T-cell (primary cell): Measurements from ENCODE around the gene SHOC2. TPM values are rescaled to one million over a fixed set of nuclear protein-coding genes. Genes with fewer than 3 reads are reported as not detected.
A peak's percentile ranks its signal among the peaks of the same experiment; 100 is the strongest.

Experiments
- ATAC-seq, 4 experiments: fragments of 200-7000 bp in 3 of 4; fragments of 150-1000 bp in 1 of 4; cut with Tn5 transposase; replicated peaks in 1 of 4; 1 replicate in 3 of 4; 2 replicates in 1 of 4; pipeline ENCODE4 v1.10.0; 2021; ENCODE audit warnings: moderate library complexity in 3 of 4, mild to moderate bottlenecking in 2 of 4, moderate number of reproducible peaks in 1 of 4
- CTCF ChIA-PET, 2 donors: fragments of 300-600 bp; sonication (Branson Sonifier 250); formaldehyde crosslinking; loops; one replicate each; lab custom pipeline; 2022; ENCODE audit warnings: antibody characterized with exemption in 2 of 2; lab: Charles Lee
- POLR2A ChIA-PET, 2 donors: fragments of 300-600 bp; sonication (Branson Sonifier 250); formaldehyde crosslinking; loops; one replicate each; lab custom pipeline; 2022; ENCODE audit warnings: antibody characterized with exemption in 2 of 2; lab: Charles Lee
- DNase-seq, 35 experiments: peaks; one replicate each; pipeline versions ENCODE4 v3.0.0 to v3.0.0-alpha.2; 2013 to 2023
- H3K27ac ChIP-seq: one replicate; pipeline ENCODE4 v1.5.1; 2013; ENCODE audit warnings: low read length
- H3K27me3 ChIP-seq, 2 experiments: replicated peaks in 1 of 2; 1 replicate in 1 of 2; 2 replicates in 1 of 2; pipeline versions ENCODE4 v1.6.1 to v1.7.0; 2013; ENCODE audit warnings: low read length in 1 of 2, mixed read lengths in 1 of 2; ENCODE audit not compliant: control insufficient read depth in 2 of 2, insufficient read depth in 2 of 2; ENCODE audit errors: extremely low read depth in 1 of 2
- H3K36me3 ChIP-seq, 2 donors: 1 replicate in 1 of 2; 2 replicates in 1 of 2; pipeline versions ENCODE4 v1.6.1 to v1.7.0; 2013; ENCODE audit warnings: low read length in 1 of 2; ENCODE audit not compliant: control insufficient read depth in 2 of 2, insufficient read depth in 1 of 2; ENCODE audit errors: extremely low read depth in 1 of 2
- H3K4me1 ChIP-seq, 2 experiments: 1 replicate in 1 of 2; 2 replicates in 1 of 2; pipeline versions ENCODE4 v1.6.1 to v1.7.0; 2013; ENCODE audit warnings: low read length in 2 of 2, mixed read lengths in 1 of 2; ENCODE audit not compliant: insufficient read depth in 2 of 2, control insufficient read depth in 1 of 2; ENCODE audit errors: extremely low read depth in 1 of 2
- H3K4me3 ChIP-seq, 2 donors: 1 replicate in 1 of 2; 2 replicates in 1 of 2; pipeline versions ENCODE4 v1.5.1 to v1.7.0; 2013; ENCODE audit warnings: mild to moderate bottlenecking in 2 of 2, low read length in 1 of 2, moderate library complexity in 1 of 2; ENCODE audit not compliant: control insufficient read depth in 1 of 2; ENCODE audit errors: extremely low read depth in 1 of 2
- H3K9me3 ChIP-seq: 2 replicates; pipeline ENCODE4 v1.7.0; 2013
- H3K27ac Mint-ChIP-seq, 2 donors: one replicate each; pipeline ENCODE4 v1.8.0; 2020 to 2021; ENCODE audit warnings: mild to moderate bottlenecking in 2 of 2, mixed read lengths in 2 of 2
- H3K27me3 Mint-ChIP-seq, 2 donors: one replicate each; pipeline ENCODE4 v1.8.0; 2021 to 2022; ENCODE audit warnings: mixed read lengths in 2 of 2
- H3K36me3 Mint-ChIP-seq: one replicate; pipeline ENCODE4 v1.8.0; 2021; ENCODE audit warnings: mixed read lengths
- H3K4me1 Mint-ChIP-seq, 3 donors: one replicate each; pipeline ENCODE4 v1.8.0; 2020 to 2022; ENCODE audit warnings: mixed read lengths in 3 of 3, mild to moderate bottlenecking in 1 of 3
- H3K4me3 Mint-ChIP-seq, 3 donors: one replicate each; pipeline ENCODE4 v1.8.0; 2020 to 2022; ENCODE audit warnings: mild to moderate bottlenecking in 3 of 3, mixed read lengths in 3 of 3, moderate library complexity in 3 of 3
- H3K9me3 Mint-ChIP-seq, 3 donors: one replicate each; pipeline ENCODE4 v1.8.0; 2020 to 2022; ENCODE audit warnings: mixed read lengths in 3 of 3
- WGBS: methylation state at CpG from one replicate; pipeline ENCODE4 v1.1.5; 2013; ENCODE audit warnings: missing lambda C conversion rate; ENCODE audit not compliant: insufficient coverage; 5-methylcytosine and 5-hydroxymethylcytosine counted together
- total RNA-seq, 35 experiments: library from RNA in 6 of 35; stranded (reverse) in 6 of 35; fragments of 120-200 nt in 1 of 35; gene quantifications; one replicate each; pipeline versions ENCODE4 v1.2.1 to v1.2.4 and lab custom pipeline; 2013 to 2026

SHOC2 gene
- total RNA-seq, 5 donors from 2014 or later (not counting 1 experiment from before 2014, with no cell fraction given), result 53.3 to 65.1 (median 54.0) TPM

GRCh38 chr10:110901954-110902819 is 17.2 kb upstream of the SHOC2 start:
- no peak overlapping the region for H3K27ac ChIP-seq
- no peaks in the 10 kb centered on the region for H3K9me3 ChIP-seq
- no peaks in the 10 kb centered on the region for H3K27me3 ChIP-seq
- H3K36me3 Mint-ChIP-seq, result peaks cover 36% of the 10 kb centered on the region
- ChIA-PET CTCF (interaction anchor here (0.5 to 1.6 kb wide), 4 partner anchors 10 to 98 kb away, joined by 3 to 11 read pairs (median 5); no protein-coding TSS in a partner anchor), POLR2A (interaction anchor here (0.7 to 1.4 kb wide), 6 partner anchors 9 to 834 kb away, joined by 3 to 6 read pairs (median 4); no protein-coding TSS in a partner anchor)
- 100% methylated on average over 1 of the region's 7 CpGs for whole genome bisulfite sequencing
- H3K9me3 Mint-ChIP-seq, result no peaks in the 10 kb centered on the region
- H3K36me3 ChIP-seq, result peaks cover 2 to 45% of the 10 kb centered on the region in 2 donors
- H3K4me3 Mint-ChIP-seq, result no peak overlapping the region
- peaks cover 24 to 44% (median 29%) of the 10 kb centered on the region in 3 donors for H3K4me1 Mint-ChIP-seq
- peak overlapping the region; percentile 59 to 83 for H3K27ac Mint-ChIP-seq
- ATAC-seq (peak in 2 of 4 experiments; percentile 18 to 35), DNase-seq (no peak)
- no peaks in the 10 kb centered on the region for H3K4me1 ChIP-seq
- H3K27me3 Mint-ChIP-seq, result no peaks in the 10 kb centered on the region
- no peak overlapping the region for H3K4me3 ChIP-seq

GRCh38 chr10:110903280-110904278 is 15.8 kb upstream of the SHOC2 start:
- H3K4me3 Mint-ChIP-seq, result no peak overlapping the region
- H3K4me1 Mint-ChIP-seq, result peaks cover 27 to 46% (median 33%) of the 10 kb centered on the region in 3 donors
- no peaks in the 10 kb centered on the region for H3K4me1 ChIP-seq
- DNase-seq (no peak), ATAC-seq (peak in 3 of 4 experiments; percentile 12 to 33 (median 25))
- H3K9me3 Mint-ChIP-seq, result no peaks in the 10 kb centered on the region
- H3K27ac Mint-ChIP-seq, result peak overlapping the region; percentile 59 to 83
- no peak overlapping the region for H3K4me3 ChIP-seq
- H3K27ac ChIP-seq, result no peak overlapping the region
- WGBS, result no CpG with 5 or more reads among the region's 3 CpGs
- H3K9me3 ChIP-seq, result no peaks in the 10 kb centered on the region
- CTCF ChIA-PET, result interaction anchor here in 1 of 2 donors (1.0 kb wide), 1 partner anchor 10 kb away, joined by 3 read pairs; no protein-coding TSS in a partner anchor
- peaks cover 32% of the 10 kb centered on the region for H3K36me3 Mint-ChIP-seq
- no peaks in the 10 kb centered on the region for H3K27me3 ChIP-seq
- POLR2A ChIA-PET, result interaction anchor here in 1 of 2 donors (1.0 to 1.2 kb wide), 2 partner anchors 10 to 21 kb away, joined by 3 to 4 read pairs; no protein-coding TSS in a partner anchor
- no peaks in the 10 kb centered on the region for H3K27me3 Mint-ChIP-seq
- H3K36me3 ChIP-seq, result peaks cover 2 to 38% of the 10 kb centered on the region in 2 donors

- 100% methylated on average over 1 of the region's 4 CpGs for WGBS
- H3K9me3 ChIP-seq, result no peaks in the 10 kb centered on the region
- no peaks in the 10 kb centered on the region for H3K4me1 ChIP-seq
- peaks cover 0 to 17% of the 10 kb centered on the region in 2 donors for H3K36me3 ChIP-seq
- H3K27ac ChIP-seq, result no peak overlapping the region
- ChIA-PET POLR2A (interaction anchor here (1.0 to 2.3 kb wide), 6 partner anchors 9 to 23 kb away, joined by 5 to 10 read pairs (median 6); partner anchors contain the start of genes BBIP1 (in 1 of the 2) and SHOC2 (in 1 of the 2)), CTCF (interaction anchor here (0.7 to 1.6 kb wide), 8 partner anchors 11 to 617 kb away, joined by 3 to 7 read pairs (median 3); no protein-coding TSS in a partner anchor)
- ATAC-seq (peak in 2 of 4 experiments; percentile 12 to 23), DNase-seq (no peak)
- H3K9me3 Mint-ChIP-seq, result no peaks in the 10 kb centered on the region
- H3K27ac Mint-ChIP-seq, result peak overlapping the region in 1 of 2 donors; percentile 34
- H3K4me3 Mint-ChIP-seq, result no peak overlapping the region
- H3K27me3 Mint-ChIP-seq, result no peaks in the 10 kb centered on the region
- no peaks in the 10 kb centered on the region for H3K27me3 ChIP-seq
- H3K4me3 ChIP-seq, result no peak overlapping the region
- H3K36me3 Mint-ChIP-seq, result peaks cover 13% of the 10 kb centered on the region
- peaks cover 28 to 46% (median 40%) of the 10 kb centered on the region in 3 donors for H3K4me1 Mint-ChIP-seq
Observed at GRCh38 chr10:110910138-110910537, 9.3 kb upstream of the SHOC2 start.

GRCh38 chr10:110912374-110912773 is 7.0 kb upstream of the SHOC2 start:
- no peak overlapping the region for H3K27ac ChIP-seq
- peaks cover 20% of the 10 kb centered on the region for H3K36me3 Mint-ChIP-seq
- H3K4me3 Mint-ChIP-seq, result no peak overlapping the region
- H3K27ac Mint-ChIP-seq, result peak overlapping the region in 1 of 2 donors; percentile 9
- H3K9me3 Mint-ChIP-seq, result no peaks in the 10 kb centered on the region
- ChIA-PET CTCF (interaction anchor here (0.5 to 1.5 kb wide), 10 partner anchors 10 to 626 kb away, joined by 3 to 10 read pairs (median 3); no protein-coding TSS in a partner anchor), POLR2A (interaction anchor here (0.5 to 1.4 kb wide), 10 partner anchors 11 to 907 kb away, joined by 3 to 9 read pairs (median 4); no protein-coding TSS in a partner anchor)
- H3K36me3 ChIP-seq, result peaks cover 4 to 14% of the 10 kb centered on the region in 2 donors
- no peaks in the 10 kb centered on the region for H3K27me3 Mint-ChIP-seq
- ATAC-seq (no peak), DNase-seq (no peak)
- no peaks in the 10 kb centered on the region for H3K27me3 ChIP-seq
- no peaks in the 10 kb centered on the region for H3K4me1 ChIP-seq
- WGBS, result 100% methylated on average over 1 of the region's 3 CpGs
- peaks cover 42 to 55% (median 45%) of the 10 kb centered on the region in 3 donors for H3K4me1 Mint-ChIP-seq
- no peak overlapping the region for H3K4me3 ChIP-seq
- H3K9me3 ChIP-seq, result no peaks in the 10 kb centered on the region

- H3K36me3 Mint-ChIP-seq, result peaks cover 20% of the 10 kb centered on the region
- H3K27me3 Mint-ChIP-seq, result no peaks in the 10 kb centered on the region
- DNase-seq (no peak), ATAC-seq (no peak)
- Histone ChIP-seq H3K9me3 (no peaks in the 10 kb centered on the region), H3K27ac (no peak overlapping the region), H3K4me1 (peaks cover 3 to 4% of the 10 kb centered on the region in 2 experiments), H3K27me3 (no peaks in the 10 kb centered on the region), H3K36me3 (peaks cover 4 to 11% of the 10 kb centered on the region in 2 donors), H3K4me3 (no peak overlapping the region)
- peaks cover 44 to 53% (median 46%) of the 10 kb centered on the region in 3 donors for H3K4me1 Mint-ChIP-seq
- no peaks in the 10 kb centered on the region for H3K9me3 Mint-ChIP-seq
- ChIA-PET CTCF (interaction anchor here in 1 of 2 donors (1.0 kb wide), 1 partner anchor 27 kb away, joined by 3 read pairs; no protein-coding TSS in a partner anchor), POLR2A (interaction anchor here in 1 of 2 donors (1.0 kb wide), 1 partner anchor 17 kb away, joined by 3 read pairs; no protein-coding TSS in a partner anchor)
- H3K27ac Mint-ChIP-seq, result peak overlapping the region; percentile 60 to 64
- H3K4me3 Mint-ChIP-seq, result no peak overlapping the region
- no CpG with 5 or more reads among the region's 2 CpGs for WGBS
Observed at GRCh38 chr10:110914431-110914830, 5.0 kb upstream of the SHOC2 start.
